ENCODE results near the gene IL9.

DNA sequence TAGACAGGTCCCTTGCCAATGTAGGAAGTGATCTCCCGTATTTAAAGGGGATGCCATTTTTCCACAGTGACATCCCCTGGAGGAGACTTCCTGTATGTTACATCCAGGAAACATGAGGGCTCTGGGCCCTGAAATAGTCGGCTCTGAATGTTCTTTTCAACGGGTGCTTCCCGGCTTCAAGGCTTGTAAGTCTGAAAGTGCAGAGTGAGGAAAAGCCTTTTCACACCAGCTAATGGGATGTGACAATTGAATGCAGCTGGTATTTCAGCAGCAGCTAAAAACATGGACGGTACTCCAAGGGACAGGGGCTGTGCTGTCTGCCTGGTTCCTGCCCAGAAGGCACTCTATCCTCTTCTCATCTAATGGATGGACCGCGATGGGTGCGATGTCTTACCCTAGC lies 1.4 kb downstream of the IL9 start:
- TF ChIP-seq CTCF (optimal IDR thresholded peaks at IDR 0.05 in 1 of 3, IDR thresholded peaks at IDR 0.05 in 1 of 3, conservative IDR thresholded peaks at IDR 0.05 in 1 of 3; ENCODE audit: extremely low read depth in 1 of 3, insufficient read depth in 2 of 3, low read length in 3 of 3) (no peak), EZH2 (IDR thresholded peaks at IDR 0.05; ENCODE audit: low read length) (no peak)
